GM06990 (cell line): ENCODE results near the gene TTPAL.

Experiments
- DNase-seq: peaks from one replicate; pipeline ENCODE4 v3.0.0-alpha.2; 2011; ENCODE audit not compliant: insufficient read length; ENCODE audit errors: extremely low read depth
- H3K27me3 ChIP-seq: replicated peaks from 2 replicates; pipeline ENCODE4 v1.6.0; 2011; ENCODE audit warnings: low read length; ENCODE audit not compliant: control insufficient read depth, insufficient read depth
- H3K36me3 ChIP-seq: 2 replicates; pipeline ENCODE4 v1.5.1; 2011; ENCODE audit warnings: low read length; ENCODE audit not compliant: control insufficient read depth, insufficient read depth
- H3K4me3 ChIP-seq: replicated peaks from 2 replicates; pipeline ENCODE4 v1.5.1; 2011; ENCODE audit warnings: low read depth, mild to moderate bottlenecking, control low read depth, low read length
- TF ChIP-seq, protein P1 (sequence below): IDR thresholded peaks from 2 replicates; pipeline ENCODE4 v1.5.1; 2011; ENCODE audit warnings: low read length, control low read depth, mild to moderate bottlenecking, inconsistent platforms; ENCODE audit not compliant: insufficient read depth, poor library complexity, severe bottlenecking

Gene TTPAL

DNA sequence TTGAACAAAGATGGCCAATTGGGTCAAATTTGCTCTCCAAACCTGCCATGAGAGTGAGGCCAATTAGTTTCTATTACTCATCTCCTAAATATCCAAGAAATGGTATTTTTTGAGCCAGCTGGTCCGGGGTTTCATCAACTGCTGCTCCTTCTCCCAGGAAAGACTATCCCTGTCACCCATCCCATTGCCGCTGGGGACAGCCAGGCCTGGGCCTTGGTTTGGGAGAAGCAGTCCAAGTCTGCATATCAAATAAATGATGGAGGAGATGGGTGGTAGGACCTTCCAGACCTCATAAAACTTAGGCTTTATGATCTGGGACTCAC, 46.7 kb upstream of the TTPAL start:
- TF ChIP-seq, protein P1, sequence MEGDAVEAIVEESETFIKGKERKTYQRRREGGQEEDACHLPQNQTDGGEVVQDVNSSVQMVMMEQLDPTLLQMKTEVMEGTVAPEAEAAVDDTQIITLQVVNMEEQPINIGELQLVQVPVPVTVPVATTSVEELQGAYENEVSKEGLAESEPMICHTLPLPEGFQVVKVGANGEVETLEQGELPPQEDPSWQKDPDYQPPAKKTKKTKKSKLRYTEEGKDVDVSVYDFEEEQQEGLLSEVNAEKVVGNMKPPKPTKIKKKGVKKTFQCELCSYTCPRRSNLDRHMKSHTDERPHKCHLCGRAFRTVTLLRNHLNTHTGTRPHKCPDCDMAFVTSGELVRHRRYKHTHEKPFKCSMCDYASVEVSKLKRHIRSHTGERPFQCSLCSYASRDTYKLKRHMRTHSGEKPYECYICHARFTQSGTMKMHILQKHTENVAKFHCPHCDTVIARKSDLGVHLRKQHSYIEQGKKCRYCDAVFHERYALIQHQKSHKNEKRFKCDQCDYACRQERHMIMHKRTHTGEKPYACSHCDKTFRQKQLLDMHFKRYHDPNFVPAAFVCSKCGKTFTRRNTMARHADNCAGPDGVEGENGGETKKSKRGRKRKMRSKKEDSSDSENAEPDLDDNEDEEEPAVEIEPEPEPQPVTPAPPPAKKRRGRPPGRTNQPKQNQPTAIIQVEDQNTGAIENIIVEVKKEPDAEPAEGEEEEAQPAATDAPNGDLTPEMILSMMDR = no peak
- no peak for DNase-seq
- H3K4me3 ChIP-seq = no peak overlapping the region
- no peaks in the 10 kb centered on the region for H3K36me3 ChIP-seq
- H3K27me3 ChIP-seq = no peaks in the 10 kb centered on the region; the same call in none of the 2 replicates

DNA sequence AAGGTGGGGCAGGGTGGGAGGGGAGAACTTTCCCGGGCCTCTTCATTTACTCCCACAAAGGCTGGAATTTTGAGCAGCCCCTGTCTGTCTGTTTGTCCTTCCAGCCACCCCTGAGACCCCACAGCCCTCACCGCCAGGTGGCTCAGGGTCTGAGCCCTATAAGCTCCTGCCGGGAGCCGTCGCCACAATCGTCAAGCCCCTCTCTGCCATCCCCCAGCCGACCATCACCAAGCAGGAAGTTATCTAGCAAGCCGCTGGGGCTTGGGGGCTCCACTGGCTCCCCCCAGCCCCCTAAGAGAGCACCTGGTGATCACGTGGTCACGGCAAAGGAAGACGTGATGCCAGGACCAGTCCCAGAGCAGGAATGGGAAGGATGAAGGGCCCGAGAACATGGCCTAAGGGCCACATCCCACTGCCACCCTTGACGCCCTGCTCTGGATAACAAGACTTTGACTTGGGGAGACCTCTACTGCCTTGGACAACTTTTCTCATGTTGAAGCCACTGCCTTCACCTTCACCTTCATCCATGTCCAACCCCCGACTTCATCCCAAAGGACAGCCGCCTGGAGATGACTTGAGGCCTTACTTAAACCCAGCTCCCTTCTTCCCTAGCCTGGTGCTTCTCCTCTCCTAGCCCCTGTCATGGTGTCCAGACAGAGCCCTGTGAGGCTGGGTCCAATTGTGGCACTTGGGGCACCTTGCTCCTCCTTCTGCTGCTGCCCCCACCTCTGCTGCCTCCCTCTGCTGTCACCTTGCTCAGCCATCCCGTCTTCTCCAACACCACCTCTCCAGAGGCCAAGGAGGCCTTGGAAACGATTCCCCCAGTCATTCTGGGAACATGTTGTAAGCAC, 46.0 kb upstream of the TTPAL start:
- DNase-seq = no peak
- H3K4me3 ChIP-seq = no peak overlapping the region
- no peaks in the 10 kb centered on the region for H3K36me3 ChIP-seq
- peaks cover 2% of the 10 kb centered on the region for H3K27me3 ChIP-seq
- TF ChIP-seq, protein P1 = no peak

DNA sequence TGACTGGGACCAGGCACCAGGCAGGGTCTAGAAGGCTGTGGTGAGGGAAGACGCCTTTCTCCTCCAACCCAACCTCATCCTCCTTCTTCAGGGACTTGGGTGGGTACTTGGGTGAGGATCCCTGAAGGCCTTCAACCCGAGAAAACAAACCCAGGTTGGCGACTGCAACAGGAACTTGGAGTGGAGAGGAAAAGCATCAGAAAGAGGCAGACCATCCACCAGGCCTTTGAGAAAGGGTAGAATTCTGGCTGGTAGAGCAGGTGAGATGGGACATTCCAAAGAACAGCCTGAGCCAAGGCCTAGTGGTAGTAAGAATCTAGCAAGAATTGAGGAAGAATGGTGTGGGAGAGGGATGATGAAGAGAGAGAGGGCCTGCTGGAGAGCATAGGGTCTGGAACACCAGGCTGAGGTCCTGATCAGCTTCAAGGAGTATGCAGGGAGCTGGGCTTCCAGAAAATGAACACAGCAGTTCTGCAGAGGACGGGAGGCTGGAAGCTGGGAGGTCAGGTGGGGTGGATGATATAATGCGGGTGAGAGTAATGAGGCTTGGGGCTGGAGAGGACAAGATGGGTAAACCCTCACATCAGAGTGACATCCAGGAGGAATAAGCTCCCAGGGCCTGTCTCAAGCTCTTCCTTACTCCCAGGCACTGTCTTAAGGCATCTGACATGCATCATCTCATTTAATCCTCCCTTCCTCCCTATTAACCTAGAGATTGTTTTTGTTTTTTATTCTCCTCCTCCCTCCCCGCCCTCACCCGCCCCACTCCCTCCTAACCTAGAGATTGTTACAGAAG, 45.2 kb upstream of the TTPAL start:
- TF ChIP-seq, protein P1 = no peak
- no peak for DNase-seq
- H3K36me3 ChIP-seq = no peaks in the 10 kb centered on the region
- no peak overlapping the region for H3K4me3 ChIP-seq
- H3K27me3 ChIP-seq = peaks cover 2% of the 10 kb centered on the region

DNA sequence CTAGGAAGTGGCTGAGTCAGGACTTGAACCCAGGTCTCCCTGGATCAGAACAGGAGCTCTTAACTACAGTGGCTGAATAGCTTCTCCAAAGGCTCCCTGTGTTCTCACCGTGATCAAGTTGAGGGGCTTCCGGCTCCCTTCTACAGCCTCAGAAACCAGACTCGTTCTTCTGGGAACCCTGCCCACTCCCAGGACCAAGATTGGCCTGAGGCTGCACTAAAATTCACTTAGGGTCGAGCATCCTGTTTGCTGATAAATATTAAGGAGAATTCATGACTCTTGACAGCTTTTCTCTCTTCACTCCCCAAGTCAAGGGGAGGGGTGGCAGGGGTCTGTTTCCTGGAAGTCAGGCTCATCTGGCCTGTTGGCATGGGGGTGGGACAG, 44.6 kb upstream of the TTPAL start:
- Histone ChIP-seq H3K36me3 (no peaks in the 10 kb centered on the region), H3K4me3 (no peak overlapping the region), H3K27me3 (peaks cover 2% of the 10 kb centered on the region)
- TF ChIP-seq, protein P1 = no peak
- DNase-seq = no peak

DNA sequence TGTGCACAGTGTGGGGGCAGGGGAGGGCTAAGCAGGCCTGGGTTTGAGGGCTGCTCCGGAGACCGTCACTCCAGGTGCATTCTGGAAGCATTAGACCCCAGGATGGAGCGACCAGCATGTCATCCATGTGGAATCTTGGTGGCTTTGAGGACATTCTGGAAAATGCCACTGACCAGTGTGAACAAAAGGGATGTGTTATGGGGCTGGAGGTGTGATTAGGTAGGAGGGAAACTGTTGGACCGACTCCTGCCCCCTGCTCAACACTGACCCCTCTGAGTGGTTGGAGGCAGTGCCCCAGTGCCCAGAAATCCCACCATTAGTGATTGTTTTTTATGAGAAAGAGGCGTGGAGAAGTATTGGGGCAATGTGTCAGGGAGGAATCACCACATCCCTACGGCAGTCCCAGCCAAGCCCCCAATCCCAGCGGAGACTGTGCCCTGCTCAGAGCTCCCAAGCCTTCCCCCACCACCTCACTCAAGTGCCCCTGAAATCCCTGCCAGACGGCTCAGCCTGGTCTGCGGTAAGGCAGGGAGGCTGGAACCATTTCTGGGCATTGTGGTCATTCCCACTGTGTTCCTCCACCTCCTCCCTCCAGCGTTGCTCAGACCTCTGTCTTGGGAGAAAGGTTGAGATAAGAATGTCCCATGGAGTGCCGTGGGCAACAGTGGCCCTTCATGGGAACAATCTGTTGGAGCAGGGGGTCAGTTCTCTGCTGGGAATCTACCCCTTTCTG, 44.0 kb upstream of the TTPAL start:
- H3K27me3 ChIP-seq = peaks cover 2% of the 10 kb centered on the region
- no peak for DNase-seq

More for the DNA sequence above, 44.0 kb upstream of the TTPAL start:
- TF ChIP-seq, protein P1 = no peak
- H3K36me3 ChIP-seq = no peaks in the 10 kb centered on the region
- no peak overlapping the region for H3K4me3 ChIP-seq
